ENCODE data around the gene ABHD17A.
A peak's percentile ranks its signal among the peaks of the same experiment; 100 is the strongest.

ABHD17A gene

DNA sequence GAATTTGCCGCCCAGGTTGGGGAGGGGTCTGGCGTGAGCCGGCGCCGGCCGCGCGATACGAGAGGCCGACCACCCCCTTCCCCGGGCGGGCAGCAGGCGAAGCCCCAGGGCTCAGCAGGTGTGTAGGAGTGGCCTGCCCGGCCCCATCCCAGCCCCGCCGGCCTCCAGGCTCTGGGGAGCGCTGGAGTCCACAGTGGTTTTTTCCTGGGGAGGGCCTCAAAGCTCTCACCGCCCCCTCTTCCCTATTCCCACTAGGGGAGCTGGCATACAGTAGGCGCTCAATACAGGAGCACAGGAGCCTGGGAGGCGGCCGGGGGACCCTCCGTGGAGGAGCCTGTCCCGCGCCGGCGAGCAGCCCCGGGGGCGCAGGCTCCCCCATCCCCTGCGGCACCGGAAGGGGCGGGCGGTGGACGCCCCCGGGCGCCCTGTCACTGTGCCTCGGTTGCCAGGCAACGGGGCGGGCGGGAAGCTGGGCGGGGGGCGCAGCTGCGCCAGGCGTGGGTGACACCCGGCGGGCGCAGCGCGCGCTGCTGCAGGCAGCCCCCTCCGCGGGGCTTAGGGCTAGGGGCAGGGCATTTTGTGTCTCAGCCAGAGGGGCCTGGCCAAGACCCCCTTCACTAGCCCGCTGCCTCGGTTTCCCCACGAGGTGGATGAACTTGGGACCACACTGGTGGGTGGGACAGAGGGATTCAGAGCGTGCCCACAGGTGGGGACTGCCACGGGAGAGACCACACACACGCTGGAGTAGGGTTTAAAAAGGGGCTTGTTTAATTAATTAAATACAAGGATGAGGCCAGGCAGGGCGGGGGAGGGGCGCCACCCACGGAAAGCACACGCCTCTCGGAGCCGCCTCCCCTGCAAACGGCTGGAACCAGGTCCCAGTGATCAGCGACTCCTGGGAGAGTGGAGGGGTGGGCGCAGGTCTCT lies 33.4 kb downstream of the ABHD17A start:
- DNase-seq = no peak

DNA sequence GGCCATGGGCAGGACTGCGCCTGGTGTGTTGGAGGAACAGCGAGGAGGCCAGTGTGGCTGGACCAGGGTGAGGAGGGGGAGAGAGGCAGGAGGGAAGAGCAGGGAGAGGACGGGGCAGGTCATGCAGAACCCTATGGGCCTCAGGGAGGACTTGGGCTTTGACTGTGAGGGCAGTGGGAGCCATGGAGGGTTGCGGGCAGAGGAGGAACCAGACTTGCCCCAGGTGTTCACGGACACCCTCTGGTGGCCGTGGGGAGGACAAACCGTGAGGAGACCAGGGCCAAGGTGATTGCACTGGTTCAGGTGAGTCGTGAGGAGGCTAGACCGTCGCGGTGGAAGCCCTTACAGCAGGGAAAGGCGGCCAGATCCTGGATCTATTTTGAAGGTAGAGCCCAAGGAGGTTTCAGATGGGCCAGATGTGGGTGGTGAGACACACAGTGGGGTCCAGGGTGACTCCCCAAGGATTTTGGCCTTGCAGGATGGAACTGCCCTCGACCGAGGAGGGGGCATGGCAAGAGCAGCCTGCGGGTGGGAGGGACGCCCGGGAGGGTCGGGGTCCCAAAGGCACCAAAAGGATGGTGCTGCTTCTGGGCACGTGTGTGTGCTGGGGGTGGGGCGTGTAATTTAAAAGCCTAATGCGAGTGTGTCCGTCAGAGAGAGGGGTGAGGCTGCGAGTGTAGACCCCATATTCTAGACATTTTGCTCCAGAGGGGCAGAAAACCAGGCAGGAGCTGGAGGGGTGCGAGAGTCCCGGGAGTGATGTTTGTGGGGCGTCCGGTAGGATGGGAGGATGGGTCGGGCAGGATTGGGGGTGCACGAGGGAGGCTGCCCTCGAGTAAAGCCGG lies 34.3 kb downstream of the ABHD17A start:
- DNase-seq = no peak

DNA sequence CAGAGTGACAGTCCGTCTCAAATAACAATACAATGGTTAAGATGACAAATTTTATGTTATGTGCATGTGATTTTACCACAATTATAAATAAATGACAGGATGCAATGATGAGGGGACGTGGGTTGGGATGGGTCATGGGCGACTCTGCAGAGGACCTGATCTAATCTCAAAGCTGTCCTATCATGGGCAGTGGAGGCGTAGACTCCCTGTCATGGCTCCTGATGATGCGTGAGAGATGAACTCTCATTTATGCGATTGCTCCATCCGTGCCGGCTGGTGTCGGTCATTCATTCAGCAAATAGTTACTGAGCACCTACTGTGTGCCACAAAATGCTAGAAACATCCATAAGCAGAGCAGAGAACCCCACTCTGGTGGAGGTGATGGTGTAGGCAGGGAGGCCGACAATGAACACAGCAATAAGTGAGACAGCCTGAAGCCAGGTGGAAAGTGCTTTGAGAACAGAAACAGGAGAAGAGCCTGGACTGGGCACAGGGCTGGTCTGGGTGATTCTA lies 35.4 kb downstream of the ABHD17A start:
- DNase-seq = no peak

DNA sequence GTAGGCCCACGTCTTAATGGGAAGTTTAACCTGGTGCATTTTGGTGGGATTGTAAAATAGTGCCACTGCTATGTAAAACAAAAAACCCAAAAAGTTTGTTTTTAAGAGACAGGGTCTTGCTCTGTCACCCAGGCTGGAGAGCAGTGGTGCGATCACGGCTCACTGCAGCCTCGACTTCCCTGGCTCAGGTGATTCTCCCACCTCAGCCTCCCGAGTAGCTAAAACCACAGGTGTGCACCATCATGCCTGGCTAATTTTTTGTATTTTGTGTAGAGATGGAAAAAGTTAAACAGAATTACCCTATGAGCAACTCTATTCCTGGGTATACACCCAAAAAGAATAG lies 36.2 kb downstream of the ABHD17A start:
- DNase-seq = no peak

DNA sequence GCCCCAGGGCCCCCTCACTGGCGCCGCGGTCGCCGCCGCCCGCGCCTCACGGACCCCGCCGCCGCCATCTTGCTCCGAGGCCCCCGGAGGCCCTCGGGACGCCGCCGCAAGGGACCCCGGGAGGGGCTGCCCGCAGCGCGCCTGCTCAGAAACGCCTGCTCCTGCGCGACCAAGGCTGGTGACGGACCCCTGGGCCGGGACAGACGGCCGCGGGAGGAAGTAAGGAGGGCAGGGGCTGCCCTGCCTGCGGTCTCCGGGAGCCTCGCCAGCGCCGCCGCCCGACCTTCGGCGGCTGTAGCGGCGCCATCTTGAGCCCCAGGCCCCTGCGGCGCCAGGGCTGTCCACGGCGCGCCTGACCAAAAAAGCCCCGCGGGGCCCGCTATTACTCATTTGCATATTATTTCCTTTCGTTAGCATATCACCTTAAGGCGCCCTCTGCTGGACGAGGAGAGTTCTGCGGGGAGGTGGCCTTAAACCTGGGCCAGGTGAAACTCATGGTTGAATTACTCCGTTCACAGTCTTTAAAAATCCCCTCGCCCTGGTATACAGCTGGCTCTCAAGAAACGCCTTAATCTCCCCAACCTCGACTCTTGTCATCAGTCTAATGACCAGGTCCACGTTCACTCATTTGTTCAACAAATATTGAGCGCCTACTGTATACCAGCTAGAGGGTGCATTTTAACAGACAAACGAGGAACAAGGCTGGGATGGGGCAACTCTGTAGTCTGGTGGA lies 36.7 kb downstream of the ABHD17A start, which contains the start of gene REXO1:
Gene REXO1, minus strand, starts transcription at position 85 of the 733 bp plus-strand sequence. CDS start 125 bp downstream, outside the sequence.
- peak; percentile 82 for DNase-seq

DNA sequence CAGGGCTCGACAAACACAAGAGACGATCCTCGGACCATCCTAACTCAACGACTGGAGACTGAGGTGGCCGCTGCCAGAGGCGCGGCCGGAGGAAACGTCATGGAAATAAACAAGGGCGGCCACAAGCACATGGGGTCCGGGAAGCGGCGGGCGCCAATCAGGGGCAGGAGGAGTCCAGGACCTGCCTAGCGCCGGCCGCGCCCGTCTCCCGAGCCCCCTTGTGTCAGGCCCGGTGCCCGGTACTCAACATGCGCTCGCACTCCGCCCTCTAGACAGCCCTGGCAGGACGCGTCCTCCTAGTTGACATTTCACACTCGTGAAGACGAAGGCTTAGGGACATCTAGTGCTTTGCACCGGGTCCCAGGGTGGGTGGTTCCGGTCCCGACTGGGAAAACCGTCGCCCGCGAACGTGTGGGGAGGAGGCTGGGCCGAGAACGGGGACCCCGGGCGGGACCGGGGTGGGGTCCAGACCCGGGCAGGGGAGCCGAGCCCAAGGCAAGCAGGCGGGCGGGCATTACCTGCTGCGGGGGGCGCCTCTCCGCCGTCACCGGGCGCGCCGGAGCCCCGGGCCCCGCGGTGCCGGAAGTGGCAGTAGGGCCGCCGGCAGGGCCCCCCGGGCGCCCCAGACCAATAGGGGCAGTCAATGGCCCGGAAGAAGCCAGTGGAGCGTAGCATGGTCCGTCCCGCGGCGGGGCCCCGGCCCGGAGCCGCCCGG lies 37.5 kb downstream of the ABHD17A start:
- no peak for DNase-seq

DNA sequence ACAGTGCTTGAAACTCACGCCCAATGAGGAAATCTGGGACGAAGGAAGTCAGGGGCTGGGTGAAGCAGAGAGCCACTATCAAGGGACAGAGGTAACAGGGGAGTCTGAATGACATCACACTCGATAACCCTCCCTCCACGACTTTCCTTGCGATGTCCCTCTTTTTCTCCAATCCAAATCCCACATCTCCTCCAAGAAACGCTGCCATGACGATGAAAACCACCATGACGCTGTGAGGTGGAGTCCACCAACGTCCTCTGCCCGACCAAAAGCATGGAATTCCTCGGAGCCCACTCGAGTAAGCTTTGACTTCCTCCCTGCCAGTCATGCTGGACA lies 38.0 kb downstream of the ABHD17A start:
- no peak for DNase-seq

DNA sequence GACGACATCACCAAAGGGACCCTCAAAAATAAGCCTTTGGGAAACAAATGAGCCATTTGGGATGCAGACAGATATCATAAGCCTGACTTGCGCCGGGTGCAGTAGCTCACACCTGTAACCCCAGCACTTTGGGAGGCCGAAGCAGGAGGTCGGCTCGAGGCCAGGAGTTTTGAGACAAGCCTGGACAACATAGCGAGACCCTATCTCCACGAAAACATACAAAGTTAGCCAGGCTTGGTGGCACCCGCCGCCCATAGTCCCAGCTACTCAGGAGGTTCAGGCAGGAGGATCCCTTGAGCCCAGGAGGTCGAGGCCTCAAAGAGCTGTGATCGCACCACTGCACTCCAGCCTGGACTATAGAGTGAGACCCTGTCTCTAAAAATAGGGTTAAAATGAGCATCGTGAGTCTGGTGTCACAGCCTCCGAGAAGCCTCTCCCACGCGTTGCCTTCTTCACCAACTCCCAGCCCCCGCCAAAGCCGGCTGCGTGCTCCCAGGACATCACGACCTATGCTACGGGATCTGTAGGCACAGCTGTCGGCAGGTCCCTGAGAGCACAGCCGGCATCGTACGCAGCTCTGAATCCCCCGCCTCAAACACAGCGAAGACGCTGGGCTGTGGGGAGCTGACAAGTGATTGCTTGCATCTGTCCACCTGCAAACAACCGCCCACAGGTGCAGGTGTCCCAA lies 38.6 kb downstream of the ABHD17A start:
- DNase-seq = no peak

DNA sequence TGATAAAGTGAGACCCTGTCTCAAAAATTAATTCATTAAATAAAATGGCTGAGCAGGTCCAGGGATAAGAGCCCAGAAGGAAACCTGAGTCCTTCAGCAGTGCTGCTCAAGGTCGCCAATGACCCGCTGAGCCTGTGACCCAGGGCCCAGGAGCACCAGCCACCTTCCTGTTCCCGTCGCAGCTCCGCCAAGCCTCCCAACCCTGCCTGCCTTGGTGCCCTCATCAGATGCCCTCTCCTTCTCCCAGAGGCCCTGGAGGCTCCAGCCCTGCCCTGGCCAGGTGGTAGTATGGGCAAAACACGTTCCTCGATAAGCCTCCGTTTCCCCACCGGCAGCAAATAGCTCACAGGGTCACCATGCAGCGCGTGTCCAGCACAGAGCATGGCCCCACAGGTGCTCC lies 39.7 kb downstream of the ABHD17A start:
- DNase-seq = no peak

DNA sequence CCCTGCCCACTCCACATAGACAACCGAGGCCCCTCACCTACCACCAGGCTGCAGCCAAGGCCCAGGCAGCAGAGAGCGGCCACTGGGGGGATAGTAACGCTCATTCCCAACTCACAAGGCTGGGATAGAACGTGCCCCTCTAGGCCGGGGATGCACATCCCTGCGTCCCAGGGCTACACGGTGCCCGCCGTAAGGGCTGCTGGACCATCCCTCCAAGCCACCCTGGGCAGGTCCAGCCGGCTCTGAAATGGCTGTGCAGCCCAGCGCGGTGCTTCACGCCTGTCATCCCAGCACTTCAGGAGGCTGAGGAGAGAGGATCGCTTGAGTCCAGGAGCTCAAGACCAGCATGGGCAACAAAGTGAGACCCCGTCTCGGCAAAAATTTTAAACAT lies 40.2 kb downstream of the ABHD17A start:
- no peak for DNase-seq

DNA sequence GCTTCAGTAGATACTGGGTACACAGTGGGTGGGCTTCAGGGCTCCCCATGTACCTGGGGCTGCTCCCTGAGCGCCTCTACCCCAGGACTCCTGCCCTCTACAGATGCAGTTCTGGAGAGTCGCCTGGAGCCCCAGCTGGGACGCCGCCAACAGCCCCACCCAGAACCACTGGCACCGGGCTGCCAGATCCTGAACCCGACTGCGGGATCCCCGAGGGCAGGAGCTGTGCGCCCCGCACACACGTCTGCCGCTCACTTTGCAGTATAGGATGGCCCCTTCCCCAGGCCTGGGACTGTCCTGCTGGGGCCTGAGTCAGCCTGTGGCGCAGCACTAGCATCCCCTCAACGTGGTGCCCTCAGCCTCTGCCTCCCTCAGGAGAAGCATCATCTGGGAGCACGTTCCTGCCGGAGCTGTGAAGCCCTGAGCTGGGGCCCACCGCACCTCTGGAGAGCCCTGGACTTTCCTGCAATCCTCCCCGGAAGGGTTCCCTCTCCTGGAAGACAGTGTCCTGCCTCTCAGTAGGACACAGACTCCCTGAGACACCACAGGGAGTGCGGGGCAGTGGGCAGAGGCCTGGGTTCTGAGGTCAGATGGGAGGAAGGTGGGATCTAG lies 40.7 kb downstream of the ABHD17A start:
- no peak for DNase-seq

DNA sequence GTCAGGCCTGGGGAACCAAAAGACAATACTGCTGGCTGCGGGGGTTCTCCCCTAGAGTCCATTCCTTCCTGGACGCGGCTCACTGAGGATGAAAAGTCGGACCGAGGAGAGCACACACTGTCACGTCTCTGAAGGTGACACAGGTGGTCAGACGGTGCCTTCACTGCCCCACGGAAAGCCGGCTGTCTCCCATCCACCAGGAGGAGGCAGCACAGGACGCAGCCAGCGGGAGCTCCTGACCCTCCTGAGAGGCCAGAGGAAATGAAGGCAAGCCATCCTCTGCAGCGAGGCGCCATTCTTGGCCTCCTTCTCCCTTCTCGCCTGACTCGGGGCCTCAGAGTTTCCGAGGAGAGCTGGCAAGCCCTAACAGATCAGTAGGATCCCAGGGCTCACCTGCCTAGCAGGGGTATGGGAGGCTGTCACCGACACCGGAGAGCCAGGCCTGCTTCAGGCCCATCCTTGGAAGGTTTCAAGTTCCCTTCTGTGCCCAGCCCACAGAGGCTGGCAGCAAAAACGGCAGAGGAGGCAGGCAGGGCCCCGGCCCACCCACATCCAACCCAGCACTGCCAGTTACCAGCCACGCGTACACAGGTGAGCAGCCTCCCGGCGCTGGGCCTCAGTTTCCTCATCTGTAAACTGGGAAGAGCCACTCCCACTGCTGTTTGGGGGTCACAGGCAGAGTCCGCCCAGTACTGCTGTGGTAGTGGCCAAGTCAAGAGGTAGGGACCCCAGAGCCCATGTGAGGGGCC lies 41.5 kb downstream of the ABHD17A start:
- no peak for DNase-seq

DNA sequence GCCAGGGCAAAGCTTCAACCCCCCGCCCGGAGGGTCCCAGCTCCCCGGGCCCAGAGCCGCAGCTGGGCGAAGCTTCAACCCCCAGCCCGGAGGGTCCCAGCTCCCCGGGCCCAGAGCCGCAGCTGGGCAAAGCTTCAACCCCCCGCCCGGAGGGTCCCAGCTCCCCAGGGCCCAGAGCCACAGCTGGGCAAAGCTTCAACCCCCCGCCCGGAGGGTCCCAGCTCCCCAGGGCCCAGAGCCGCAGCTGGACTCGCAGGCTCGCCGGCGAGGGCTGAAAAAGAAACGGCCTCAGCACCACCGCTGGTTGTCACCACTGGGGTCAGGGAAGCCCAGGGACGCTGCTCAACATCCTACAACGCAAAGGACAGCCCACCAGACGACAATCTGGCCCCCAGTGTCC lies 42.2 kb downstream of the ABHD17A start:
- no peak for DNase-seq

DNA sequence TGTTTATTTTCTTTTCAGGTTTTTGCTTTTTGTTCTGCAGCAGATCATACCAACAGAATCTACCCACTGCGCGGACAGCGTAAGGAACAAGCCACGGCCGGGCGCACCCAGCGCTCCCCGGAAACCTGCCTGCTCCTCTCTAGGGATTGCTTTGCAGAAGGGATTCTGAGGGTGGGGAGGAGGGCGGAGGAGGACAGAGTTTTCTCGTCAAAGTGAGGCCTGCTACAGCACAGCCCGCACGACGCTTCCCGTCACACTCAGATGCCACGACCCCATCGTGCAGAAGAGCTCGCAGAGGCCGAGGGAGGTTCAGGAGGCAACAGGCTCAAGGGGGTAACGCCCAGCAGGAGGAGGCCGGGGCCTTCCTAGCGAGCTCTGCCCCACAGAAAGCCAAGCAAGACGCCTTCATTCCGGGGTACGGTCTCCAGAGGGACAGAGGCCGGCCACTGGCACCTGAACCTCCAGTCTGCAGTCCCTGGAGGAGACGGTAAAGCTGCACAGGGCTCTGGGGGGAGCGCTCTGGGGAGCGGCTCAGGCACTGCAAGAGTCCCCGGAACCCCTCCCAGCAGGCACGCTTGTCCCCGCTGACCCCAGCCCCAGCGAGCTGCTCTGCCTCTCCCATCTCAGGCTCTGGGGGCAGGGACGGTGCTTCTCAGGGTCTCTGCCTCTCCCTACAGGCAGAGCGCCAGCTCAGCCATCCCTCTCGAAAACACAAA lies 43.9 kb downstream of the ABHD17A start:
- no peak for DNase-seq

DNA sequence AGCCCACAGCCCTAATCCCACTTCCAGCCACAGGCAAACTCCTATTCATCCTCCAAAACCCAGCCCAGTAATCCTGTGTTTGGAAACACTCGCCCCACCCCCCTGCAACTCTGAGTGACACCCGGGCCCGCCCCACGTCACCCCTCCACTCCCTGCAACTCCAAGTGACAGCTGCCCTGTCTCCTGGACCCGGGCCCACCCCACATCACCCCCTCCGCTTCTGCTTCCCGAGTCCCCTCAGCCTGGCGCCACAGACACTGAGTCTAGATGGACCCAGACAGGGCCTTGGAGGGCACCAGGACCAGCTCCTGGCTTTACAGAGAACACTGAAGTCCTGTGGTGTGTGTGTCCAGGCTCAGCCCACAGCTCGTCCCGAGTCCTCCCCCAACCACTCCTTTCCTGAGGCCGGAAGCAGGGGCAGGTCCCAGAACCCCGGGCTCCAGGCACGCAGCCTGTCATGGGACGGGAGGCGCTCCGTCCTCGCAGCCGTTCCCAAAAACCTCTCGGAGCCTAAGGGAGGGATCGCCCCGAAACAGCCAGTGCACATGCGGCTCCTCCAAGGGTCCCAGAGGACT lies 44.7 kb downstream of the ABHD17A start:
- no peak for DNase-seq

DNA sequence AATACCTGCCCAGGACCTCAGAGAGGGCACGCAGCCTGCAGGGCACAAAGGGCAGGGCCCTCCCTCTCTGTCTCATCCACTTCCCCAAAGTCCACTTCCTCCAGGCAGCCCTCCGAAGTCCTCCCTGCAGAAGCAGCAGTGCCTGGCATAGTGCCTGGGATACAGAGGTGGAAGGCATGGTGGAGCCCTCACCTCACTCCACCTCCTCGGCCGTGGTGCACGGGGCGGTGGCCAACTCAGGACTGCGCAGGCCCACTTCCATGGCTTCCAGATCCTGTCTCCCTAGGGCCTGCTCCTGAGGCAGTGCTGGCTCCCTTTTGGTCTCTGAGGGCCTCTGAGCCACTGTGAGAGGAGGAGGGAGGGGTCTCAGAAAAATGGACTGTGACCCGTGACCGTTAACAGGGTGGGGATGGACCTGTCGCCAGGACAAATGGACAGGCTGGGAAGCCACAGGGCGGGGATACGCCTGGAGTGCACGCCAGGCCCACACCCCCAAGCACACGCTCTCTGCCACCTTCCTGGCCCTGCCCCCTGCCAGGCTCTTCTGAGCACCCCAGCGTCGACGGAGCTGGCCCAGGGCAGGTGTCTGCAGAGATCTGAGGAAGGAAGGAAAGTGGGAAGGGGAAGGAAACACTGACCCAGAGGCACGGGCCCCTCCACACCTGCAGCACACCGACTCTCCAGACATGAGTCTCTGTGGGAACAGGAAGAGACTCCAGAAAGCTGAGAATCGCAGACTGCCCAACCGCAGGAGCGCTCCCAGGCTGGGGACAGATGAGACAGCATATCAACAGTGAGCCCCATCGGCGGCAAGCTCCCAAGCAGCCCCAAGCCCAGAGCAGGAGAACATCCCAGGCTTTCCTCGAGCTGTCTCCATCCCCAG lies 45.4 kb downstream of the ABHD17A start:
- DNase-seq = no peak

DNA sequence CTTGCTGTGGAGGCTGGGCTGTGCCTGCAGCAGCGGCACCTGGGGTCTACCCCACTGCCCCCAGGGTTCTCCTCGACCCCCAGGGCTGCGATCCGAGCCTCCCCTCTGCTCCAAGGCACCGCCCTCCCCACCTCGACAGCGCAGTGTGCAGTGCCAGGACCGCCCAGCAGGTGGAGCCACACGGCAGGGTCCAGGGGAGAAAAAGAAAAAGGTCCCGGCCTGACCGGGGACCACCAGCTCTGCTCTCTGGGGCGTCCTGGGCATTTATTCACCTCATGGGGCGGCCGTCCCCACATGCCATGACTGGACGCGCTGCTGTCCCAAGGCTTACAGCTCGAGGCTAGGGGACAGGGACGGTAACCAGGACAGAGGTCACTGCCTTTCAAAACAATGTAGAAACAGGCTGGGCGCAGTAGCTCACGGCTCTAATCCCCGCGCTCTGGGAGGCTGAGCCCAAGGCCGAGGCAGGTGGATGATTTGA lies 47.6 kb downstream of the ABHD17A start:
- no peak for DNase-seq

DNA sequence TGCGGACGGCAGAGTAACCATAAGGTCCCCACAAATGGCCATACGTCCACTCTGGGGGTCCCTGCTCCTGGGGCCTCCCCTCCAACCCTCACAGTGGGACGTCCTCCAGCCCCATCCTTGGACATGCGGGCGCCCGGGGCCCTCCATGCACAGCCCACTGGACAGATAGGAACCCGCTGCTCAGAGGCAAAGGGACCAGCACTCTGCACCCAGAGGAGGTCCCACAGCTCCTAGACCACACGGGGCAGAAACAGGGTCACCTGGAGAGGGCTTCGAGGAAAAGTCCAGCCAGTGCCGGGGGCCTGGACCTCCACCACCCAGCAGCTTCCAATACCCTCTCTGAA lies 48.1 kb downstream of the ABHD17A start:
- no peak for DNase-seq

All from NCI-H1436 treated with DMSO at 0.1 percent for 48 hours (cell line).